Measurements from ENCODE around the gene PAX4. TPM values are rescaled to one million over a fixed set of nuclear protein-coding genes. Genes with fewer than 3 reads are reported as not detected.

Gene PAX4
- total RNA-seq, 1 experiment from 2014 or later: not detected

GRCh38 chr7:127648986-127649385 is 31.0 kb upstream of the PAX4 start:
- no peak for DNase-seq
- Histone ChIP-seq H2AK5ac (ENCODE audit: insufficient read length, low read length) (no peak overlapping the region), H4K20me1 (ENCODE audit: control insufficient read depth, insufficient read depth, insufficient read length) (no peaks in the 10 kb centered on the region), H3T11ph (ENCODE audit: low read length) (no peak overlapping the region), H3K27ac (ENCODE audit: insufficient read length, low read depth, low read length) (no peak overlapping the region), H4K5ac (ENCODE audit: insufficient read length, low read depth, low read length) (no peak overlapping the region), H2AFZ (ENCODE audit: low read length) (no peak overlapping the region), H3K9me3 (ENCODE audit: control insufficient read depth, low read depth, low read length) (no peaks in the 10 kb centered on the region), H3K27me3 (ENCODE audit: insufficient read depth, low read length) (no peaks in the 10 kb centered on the region), H3K14ac (ENCODE audit: insufficient read depth, low read length) (no peak overlapping the region), H4K91ac (ENCODE audit: insufficient read length, low read depth, low read length) (no peak overlapping the region), H2BK12ac (ENCODE audit: insufficient read length, low read depth, low read length) (no peak overlapping the region), H3K18ac (ENCODE audit: insufficient read length, low read depth, low read length) (no peak overlapping the region), H2BK20ac (ENCODE audit: low read depth, low read length, poor library complexity, severe bottlenecking) (no peak overlapping the region), H3K56ac (ENCODE audit: insufficient read length, low read depth, low read length) (no peak overlapping the region), H3K4ac (ENCODE audit: low read depth, low read length) (no peak overlapping the region), H3K4me1 (ENCODE audit: insufficient read depth, low read length) (no peaks in the 10 kb centered on the region; the same call in 1 of the 2 replicates), H3K4me2 (ENCODE audit: insufficient read depth, insufficient read length, low read length) (no peak overlapping the region), H2BK120ac (ENCODE audit: low read depth, low read length, poor library complexity, severe bottlenecking) (no peak overlapping the region), H3K79me1 (ENCODE audit: insufficient read depth, low read depth, low read length, poor library complexity, severe bottlenecking) (no peaks in the 10 kb centered on the region), H3K9ac (ENCODE audit: extremely low read depth, insufficient read length, low read length) (no peak overlapping the region), H2BK15ac (ENCODE audit: low read depth, low read length) (no peak overlapping the region), H4K8ac (replicated peaks; ENCODE audit: insufficient read length, low read depth, low read length) (no peak overlapping the region), H2BK5ac (ENCODE audit: insufficient read length, low read length) (no peak overlapping the region), H3K79me2 (ENCODE audit: insufficient read depth, low read length) (peaks cover 15% of the 10 kb centered on the region; the same call in 1 of the 2 replicates), H3K23ac (ENCODE audit: insufficient read length, low read depth, low read length) (no peak overlapping the region), H3K23me2 (ENCODE audit: insufficient read length, low read depth, low read length, poor library complexity, severe bottlenecking) (peaks cover 5% of the 10 kb centered on the region)
- Mint-ChIP-seq H3K27ac (no peak overlapping the region), H3K27me3 (ENCODE audit: low read depth) (no peaks in the 10 kb centered on the region), H3K4me3 (no peak overlapping the region), H3K36me3 (ENCODE audit: insufficient read depth in 1 of 3, low read depth in 3 of 3) (peaks cover 0 to 5% (median 4%) of the 10 kb centered on the region in 3 experiments; a peak in 4 of 7 replicates), H3K4me1 (peaks cover 16 to 18% of the 10 kb centered on the region in 2 experiments), H3K9me3 (no peaks in the 10 kb centered on the region)
- WGBS (ENCODE audit: extremely low coverage, insufficient read length, low lambda C conversion rate): no CpG with 5 or more reads among the region's 2 CpGs
- TF ChIP-seq CTCF (conservative IDR thresholded peaks at IDR 0.05): no peak
